ENCODE data around the gene JOSD1. TPM values are rescaled to one million over a fixed set of nuclear protein-coding genes. Genes with fewer than 3 reads are reported as not detected.

The JOSD1 gene
- total and polyA plus RNA-seq, 2 donors, result 25.7 to 27.8 TPM

DNA sequence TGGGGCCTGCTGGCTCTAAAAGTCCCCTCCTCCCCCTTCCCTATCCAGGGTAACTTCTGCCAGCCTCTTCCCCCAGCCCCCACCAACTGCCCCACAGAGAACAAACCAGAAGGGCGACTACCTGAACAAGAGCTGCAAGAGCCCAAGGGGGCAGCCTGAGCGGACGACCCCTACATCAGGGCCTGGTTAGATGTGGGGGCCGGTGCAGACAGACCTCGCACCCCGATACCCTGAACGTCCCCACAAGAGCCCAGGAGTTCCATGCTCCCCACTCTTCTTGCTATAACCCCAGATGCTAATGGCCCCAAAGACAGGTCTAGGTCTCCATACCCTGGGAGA is 34.4 kb upstream of the JOSD1 start:
- WGBS, result 98% methylated on average over 7 of the region's 7 CpGs
- no peak overlapping the region for H3K27ac ChIP-seq (ENCODE audit: low read depth in 1 of 2, low read length in 1 of 2)
- peaks cover 88 to 96% of the 10 kb centered on the region in 2 donors for H3K36me3 ChIP-seq (ENCODE audit: control insufficient read depth in 2 of 2, insufficient read depth in 2 of 2, low read length in 1 of 2)
- H3K27me3 ChIP-seq (ENCODE audit: control insufficient read depth in 2 of 2, insufficient read depth in 1 of 2, low read length in 1 of 2), result no peaks in the 10 kb centered on the region
- H3K9me3 ChIP-seq (ENCODE audit: control insufficient read depth in 2 of 2, insufficient read depth in 1 of 2, low read length in 1 of 2), result no peaks in the 10 kb centered on the region
- H3K4me3 ChIP-seq (ENCODE audit: low read length in 2 of 2), result no peak overlapping the region
- peaks cover 0 to 41% of the 10 kb centered on the region in 2 donors for H3K4me1 ChIP-seq (ENCODE audit: control insufficient read depth in 2 of 2, insufficient read depth in 2 of 2, low read length in 2 of 2)
- no peak for DNase-seq (ENCODE audit: low read depth in 6 of 9, low spot score in 9 of 9)

DNA sequence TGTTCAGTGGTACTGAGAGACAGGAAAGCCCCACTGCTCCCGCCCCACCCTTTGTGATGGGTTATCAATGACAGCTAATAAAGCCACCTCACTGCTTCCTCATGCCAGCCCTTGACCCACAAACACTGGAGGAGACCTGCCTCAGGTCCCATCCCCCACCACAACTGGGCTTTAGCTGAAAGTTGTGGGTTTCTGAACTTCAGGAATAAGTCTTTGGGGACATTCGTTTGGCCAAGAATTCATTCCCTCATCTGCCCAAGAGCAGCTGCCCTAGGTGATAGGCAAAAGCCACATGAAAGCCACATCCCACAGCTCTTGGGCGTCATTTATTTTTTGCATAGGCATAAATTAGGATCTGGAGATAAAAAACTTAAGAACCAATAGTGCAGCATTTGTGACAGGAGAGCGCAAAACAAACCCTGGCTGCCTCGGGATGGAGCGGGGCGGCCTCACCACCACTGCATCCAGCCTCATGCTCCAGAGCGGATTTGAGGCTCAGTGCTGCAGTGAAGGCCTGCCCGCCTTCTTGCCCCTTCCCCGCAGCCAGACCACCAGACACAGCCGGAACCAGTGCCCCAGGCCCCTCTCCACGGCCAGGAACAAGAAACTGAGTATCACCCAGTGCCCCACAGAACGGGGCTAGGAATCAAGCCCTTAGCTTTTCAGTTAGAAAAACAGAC is 33.8 kb upstream of the JOSD1 start:
- WGBS, result 96% methylated on average over 13 of the region's 13 CpGs
- DNase-seq (ENCODE audit: low read depth in 6 of 9, low spot score in 9 of 9), result no peak
- Histone ChIP-seq H3K27me3 (ENCODE audit: control insufficient read depth in 2 of 2, insufficient read depth in 1 of 2, low read length in 1 of 2) (no peaks in the 10 kb centered on the region), H3K9me3 (ENCODE audit: control insufficient read depth in 2 of 2, insufficient read depth in 1 of 2, low read length in 1 of 2) (no peaks in the 10 kb centered on the region), H3K27ac (ENCODE audit: low read depth in 1 of 2, low read length in 1 of 2) (no peak overlapping the region), H3K4me1 (ENCODE audit: control insufficient read depth in 2 of 2, insufficient read depth in 2 of 2, low read length in 2 of 2) (peaks cover 0 to 41% of the 10 kb centered on the region in 2 donors), H3K4me3 (ENCODE audit: low read length in 2 of 2) (no peak overlapping the region), H3K36me3 (ENCODE audit: control insufficient read depth in 2 of 2, insufficient read depth in 2 of 2, low read length in 1 of 2) (peaks cover 88 to 96% of the 10 kb centered on the region in 2 donors)

DNA sequence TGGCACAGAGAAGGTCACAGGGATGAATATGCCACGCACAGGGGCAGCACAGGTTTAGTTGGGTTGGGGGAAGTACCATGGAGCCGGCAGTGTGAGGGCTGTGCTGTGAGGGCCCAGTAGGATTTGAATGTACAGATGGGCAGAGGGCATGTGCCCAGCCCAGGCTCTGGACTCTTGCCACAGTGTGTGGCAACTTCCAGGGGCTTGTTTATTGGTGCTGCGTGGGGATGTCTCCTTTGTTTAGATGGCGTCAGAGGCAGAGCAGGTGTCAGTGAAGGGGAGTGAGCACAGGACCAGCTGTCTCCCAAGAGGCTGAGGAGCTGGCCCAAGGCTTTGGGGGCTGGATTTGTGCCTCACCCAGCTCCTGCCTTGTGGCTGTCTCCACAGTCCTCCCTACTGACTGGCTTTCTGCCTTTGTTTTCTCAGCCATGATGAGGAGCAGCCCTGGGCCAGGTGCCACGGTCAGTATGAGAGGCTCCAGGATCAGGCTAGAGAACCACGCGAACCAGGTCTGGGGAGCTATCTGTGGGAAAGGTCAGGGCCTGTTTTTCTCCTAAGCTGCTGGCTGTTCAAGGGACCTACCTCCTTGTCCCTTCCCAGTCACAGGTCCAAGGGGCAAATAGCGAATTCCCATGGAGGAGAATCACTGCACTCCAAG is 33.1 kb upstream of the JOSD1 start:
- Histone ChIP-seq H3K36me3 (ENCODE audit: control insufficient read depth in 2 of 2, insufficient read depth in 2 of 2, low read length in 1 of 2) (peaks cover 88 to 96% of the 10 kb centered on the region in 2 donors), H3K4me3 (ENCODE audit: low read length in 2 of 2) (no peak overlapping the region), H3K9me3 (ENCODE audit: control insufficient read depth in 2 of 2, insufficient read depth in 1 of 2, low read length in 1 of 2) (no peaks in the 10 kb centered on the region), H3K27ac (ENCODE audit: low read depth in 1 of 2, low read length in 1 of 2) (no peak overlapping the region), H3K27me3 (ENCODE audit: control insufficient read depth in 2 of 2, insufficient read depth in 1 of 2, low read length in 1 of 2) (no peaks in the 10 kb centered on the region), H3K4me1 (ENCODE audit: control insufficient read depth in 2 of 2, insufficient read depth in 2 of 2, low read length in 2 of 2) (peaks cover 0 to 41% of the 10 kb centered on the region in 2 donors)
- no peak for DNase-seq (ENCODE audit: low read depth in 6 of 9, low spot score in 9 of 9)
- WGBS, result 93% methylated on average over 8 of the region's 8 CpGs

DNA sequence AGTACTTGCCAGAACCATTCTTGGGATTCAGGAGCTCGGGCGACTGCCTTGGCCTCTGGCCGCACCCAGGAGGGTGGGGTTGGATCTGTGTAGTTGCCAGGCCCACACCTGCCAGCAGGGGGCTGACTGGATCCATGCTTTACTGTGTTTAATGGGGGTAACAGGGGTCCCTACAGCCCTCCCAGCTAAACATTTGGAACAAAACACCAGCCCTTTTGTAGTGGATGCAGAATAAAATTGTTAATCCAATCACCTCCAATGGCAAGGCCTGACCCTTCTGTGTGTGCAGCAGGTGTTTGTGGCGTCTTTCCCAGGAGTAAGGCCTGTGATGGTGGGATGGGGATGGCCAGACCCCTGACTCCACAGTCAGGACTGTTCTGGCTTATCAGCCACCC is 32.6 kb upstream of the JOSD1 start:
- DNase-seq (ENCODE audit: low read depth in 6 of 9, low spot score in 9 of 9), result peak in 3 of 9 donors; percentile 49 to 64 (median 54)
- Histone ChIP-seq H3K27me3 (ENCODE audit: control insufficient read depth in 2 of 2, insufficient read depth in 1 of 2, low read length in 1 of 2) (no peaks in the 10 kb centered on the region), H3K4me1 (ENCODE audit: control insufficient read depth in 2 of 2, insufficient read depth in 2 of 2, low read length in 2 of 2) (peaks cover 0 to 41% of the 10 kb centered on the region in 2 donors), H3K9me3 (ENCODE audit: control insufficient read depth in 2 of 2, insufficient read depth in 1 of 2, low read length in 1 of 2) (no peaks in the 10 kb centered on the region), H3K27ac (ENCODE audit: low read depth in 1 of 2, low read length in 1 of 2) (no peak overlapping the region), H3K4me3 (ENCODE audit: low read length in 2 of 2) (no peak overlapping the region), H3K36me3 (ENCODE audit: control insufficient read depth in 2 of 2, insufficient read depth in 2 of 2, low read length in 1 of 2) (peaks cover 88 to 96% of the 10 kb centered on the region in 2 donors)
- 68% methylated on average over 4 of the region's 4 CpGs for WGBS

DNA sequence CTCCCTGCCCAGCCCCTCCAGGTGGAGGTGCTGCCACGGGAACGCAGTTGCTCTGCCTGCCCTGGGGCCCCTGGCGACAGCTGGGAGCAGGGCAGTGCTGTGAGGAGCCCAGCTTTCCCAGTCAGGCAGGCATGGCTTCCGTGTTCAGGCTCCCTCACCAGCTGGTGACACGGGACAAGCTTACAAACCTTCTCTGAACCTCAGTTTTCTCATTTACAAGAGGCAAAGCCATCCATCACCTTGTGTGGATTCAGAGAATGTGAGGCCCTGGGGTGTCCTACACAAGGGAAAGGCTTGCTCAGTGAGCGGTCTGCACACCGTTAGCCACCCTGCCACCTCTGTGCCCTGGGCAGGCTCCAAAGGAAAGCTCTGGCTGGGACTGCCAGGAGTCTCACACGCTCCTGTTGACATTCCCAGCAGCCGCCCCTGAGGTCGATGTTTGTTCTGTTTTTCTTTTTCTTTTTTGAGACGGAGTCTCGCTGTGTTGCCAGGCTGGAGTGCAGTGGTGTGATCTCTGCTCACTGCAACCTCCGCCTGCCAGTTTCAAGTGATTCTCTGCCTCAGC is 31.6 kb upstream of the JOSD1 start:
- H3K27ac ChIP-seq (ENCODE audit: low read depth in 1 of 2, low read length in 1 of 2), result no peak overlapping the region
- DNase-seq (ENCODE audit: low read depth in 6 of 9, low spot score in 9 of 9), result no peak
- peaks cover 0 to 37% of the 10 kb centered on the region in 2 donors for H3K4me1 ChIP-seq (ENCODE audit: control insufficient read depth in 2 of 2, insufficient read depth in 2 of 2, low read length in 2 of 2)
- no peak overlapping the region for H3K4me3 ChIP-seq (ENCODE audit: low read length in 2 of 2)
- H3K36me3 ChIP-seq (ENCODE audit: control insufficient read depth in 2 of 2, insufficient read depth in 2 of 2, low read length in 1 of 2), result peaks cover 88 to 96% of the 10 kb centered on the region in 2 donors
- no peaks in the 10 kb centered on the region for H3K9me3 ChIP-seq (ENCODE audit: control insufficient read depth in 2 of 2, insufficient read depth in 1 of 2, low read length in 1 of 2)
- 97% methylated on average over 13 of the region's 13 CpGs for WGBS
- no peaks in the 10 kb centered on the region for H3K27me3 ChIP-seq (ENCODE audit: control insufficient read depth in 2 of 2, insufficient read depth in 1 of 2, low read length in 1 of 2)

DNA sequence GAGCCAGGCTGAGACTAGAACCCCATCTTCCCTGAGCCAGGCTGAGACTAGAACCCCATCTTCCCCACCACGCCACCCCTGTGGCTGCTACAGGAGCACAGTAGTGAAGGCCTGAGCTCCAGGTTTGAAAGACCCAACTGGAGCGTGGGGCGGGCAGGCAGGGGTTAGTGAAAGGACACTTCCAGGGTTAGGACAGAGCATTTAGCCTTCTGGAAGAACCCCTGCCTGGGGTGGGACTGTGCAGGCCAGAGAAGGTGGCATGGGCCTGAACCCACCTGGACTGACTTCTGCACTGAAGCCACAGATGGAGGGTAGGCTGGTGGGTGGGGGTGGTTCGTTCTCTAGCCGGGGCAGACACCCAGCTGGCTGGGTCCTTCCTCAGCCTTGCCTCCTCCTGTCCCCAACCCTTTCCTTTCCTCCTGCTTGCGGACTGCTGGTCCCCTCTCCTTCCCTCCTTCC is 31.0 kb upstream of the JOSD1 start:
- Histone ChIP-seq H3K36me3 (ENCODE audit: control insufficient read depth in 2 of 2, insufficient read depth in 2 of 2, low read length in 1 of 2) (peaks cover 88 to 96% of the 10 kb centered on the region in 2 donors), H3K4me1 (ENCODE audit: control insufficient read depth in 2 of 2, insufficient read depth in 2 of 2, low read length in 2 of 2) (peaks cover 0 to 31% of the 10 kb centered on the region in 2 donors), H3K9me3 (ENCODE audit: control insufficient read depth in 2 of 2, insufficient read depth in 1 of 2, low read length in 1 of 2) (no peaks in the 10 kb centered on the region), H3K4me3 (ENCODE audit: low read length in 2 of 2) (no peak overlapping the region), H3K27ac (ENCODE audit: low read depth in 1 of 2, low read length in 1 of 2) (no peak overlapping the region), H3K27me3 (ENCODE audit: control insufficient read depth in 2 of 2, insufficient read depth in 1 of 2, low read length in 1 of 2) (no peaks in the 10 kb centered on the region)
- WGBS, result 97% methylated on average over 6 of the region's 6 CpGs
- DNase-seq (ENCODE audit: low read depth in 6 of 9, low spot score in 9 of 9), result no peak

DNA sequence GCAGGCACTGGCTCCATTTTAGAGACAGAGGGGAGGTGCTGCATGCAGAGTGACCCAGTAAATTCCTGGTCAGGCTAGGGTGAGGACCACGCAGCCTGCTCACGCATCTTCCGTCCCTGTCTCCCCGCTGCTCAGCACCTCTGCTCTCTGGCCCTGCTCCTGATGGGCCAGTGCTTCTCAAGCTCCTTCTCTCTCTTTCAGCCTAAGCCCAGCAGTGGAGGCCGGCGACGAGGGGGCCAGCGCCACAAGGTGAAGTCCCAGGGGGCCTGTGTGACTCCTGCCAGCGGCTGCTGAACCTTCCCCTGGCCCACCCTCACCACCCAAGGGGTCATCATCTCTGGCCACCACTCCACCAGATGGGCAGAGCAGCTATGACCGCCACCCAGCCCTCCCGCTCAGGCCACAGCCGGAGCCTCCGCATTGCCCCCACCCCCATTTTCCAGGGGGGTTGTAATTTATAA is 29.7 kb upstream of the JOSD1 start:
- Histone ChIP-seq H3K4me1 (ENCODE audit: control insufficient read depth in 2 of 2, insufficient read depth in 2 of 2, low read length in 2 of 2) (peaks cover 0 to 18% of the 10 kb centered on the region in 2 donors), H3K9me3 (ENCODE audit: control insufficient read depth in 2 of 2, insufficient read depth in 1 of 2, low read length in 1 of 2) (no peaks in the 10 kb centered on the region), H3K27me3 (ENCODE audit: control insufficient read depth in 2 of 2, insufficient read depth in 1 of 2, low read length in 1 of 2) (no peaks in the 10 kb centered on the region), H3K27ac (ENCODE audit: low read depth in 1 of 2, low read length in 1 of 2) (no peak overlapping the region), H3K36me3 (ENCODE audit: control insufficient read depth in 2 of 2, insufficient read depth in 2 of 2, low read length in 1 of 2) (peaks cover 89 to 96% of the 10 kb centered on the region in 2 donors), H3K4me3 (ENCODE audit: low read length in 2 of 2) (no peak overlapping the region)
- DNase-seq (ENCODE audit: low read depth in 6 of 9, low spot score in 9 of 9), result no peak
- 99% methylated on average over 13 of the region's 13 CpGs for WGBS

DNA sequence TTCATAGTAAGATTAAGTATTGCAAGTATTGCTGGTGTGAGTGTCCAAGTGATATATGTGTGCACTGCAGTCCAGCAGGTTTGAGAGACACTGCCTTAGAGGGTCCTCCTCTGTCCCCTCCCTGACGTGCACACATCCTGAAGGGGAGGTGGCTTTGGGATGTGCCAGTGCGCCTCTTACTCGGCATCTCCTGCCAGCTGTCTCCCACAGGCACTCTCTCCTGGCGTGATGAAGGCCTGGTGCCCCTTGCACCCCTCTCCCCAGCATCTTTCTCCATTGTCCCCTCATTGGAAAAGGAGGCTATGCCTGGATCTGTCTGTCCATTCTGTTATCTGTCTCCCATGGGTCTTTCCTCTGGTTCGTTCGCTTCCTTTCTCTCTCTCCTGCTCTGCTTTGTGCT is 29.2 kb upstream of the JOSD1 start:
- Histone ChIP-seq H3K36me3 (ENCODE audit: control insufficient read depth in 2 of 2, insufficient read depth in 2 of 2, low read length in 1 of 2) (peaks cover 87 to 96% of the 10 kb centered on the region in 2 donors), H3K9me3 (ENCODE audit: control insufficient read depth in 2 of 2, insufficient read depth in 1 of 2, low read length in 1 of 2) (no peaks in the 10 kb centered on the region), H3K4me1 (ENCODE audit: control insufficient read depth in 2 of 2, insufficient read depth in 2 of 2, low read length in 2 of 2) (peaks cover 0 to 14% of the 10 kb centered on the region in 2 donors), H3K4me3 (ENCODE audit: low read length in 2 of 2) (no peak overlapping the region), H3K27ac (ENCODE audit: low read depth in 1 of 2, low read length in 1 of 2) (no peak overlapping the region), H3K27me3 (ENCODE audit: control insufficient read depth in 2 of 2, insufficient read depth in 1 of 2, low read length in 1 of 2) (no peaks in the 10 kb centered on the region)
- no peak for DNase-seq (ENCODE audit: low read depth in 6 of 9, low spot score in 9 of 9)
- WGBS, result 95% methylated on average over 6 of the region's 6 CpGs

Measured in thymus (tissue), 11 donors.